HEK293 (cell line): ENCODE measurements around the gene IP6K3.

ENCODE experiments used
- BCL11B ChIP-seq: fragments of 450-650 bp; formaldehyde crosslinking; IDR thresholded peaks from 2 replicates; pipeline ENCODE4 v1.5.1; 2016; ENCODE audit warnings: low read depth, missing biosample characterization, missing genetic modification characterization
- MEIS1 ChIP-seq: sonication (generic); formaldehyde crosslinking; IDR thresholded peaks from 2 replicates; pipeline ENCODE4 v1.8.1; 2022; ENCODE audit warnings: missing genetic modification reagents, mild to moderate bottlenecking, borderline replicate concordance
- OVOL3 ChIP-seq: fragments of 450-650 bp; formaldehyde crosslinking; IDR thresholded peaks from 2 replicates; pipeline ENCODE4 v1.5.1; 2016; ENCODE audit warnings: missing biosample characterization, missing genetic modification characterization
- ZBTB1 ChIP-seq: fragments of 450-650 bp; formaldehyde crosslinking; IDR thresholded peaks from 2 replicates; pipeline ENCODE4 v1.5.1; 2016; ENCODE audit warnings: missing biosample characterization, missing genetic modification characterization
- ZNF121 ChIP-seq: fragments of 450-650 bp; formaldehyde crosslinking; IDR thresholded peaks from 2 replicates; pipeline ENCODE4 v1.5.1; 2016; ENCODE audit warnings: missing biosample characterization, missing genetic modification characterization
- ZNF311 ChIP-seq: fragments of 450-650 bp; formaldehyde crosslinking; IDR thresholded peaks from 2 replicates; pipeline ENCODE4 v1.5.1; 2017; ENCODE audit warnings: missing biosample characterization, missing genetic modification characterization, borderline replicate concordance
- ZNF404 ChIP-seq: fragments of 450-650 bp; formaldehyde crosslinking; IDR thresholded peaks from 2 replicates; pipeline ENCODE4 v1.5.1; 2017; ENCODE audit warnings: missing biosample characterization, missing genetic modification characterization
- ZNF777 ChIP-seq: fragments of 450-650 bp; formaldehyde crosslinking; IDR thresholded peaks from 2 replicates; pipeline ENCODE4 v1.5.1; 2017; ENCODE audit warnings: missing biosample characterization, missing genetic modification characterization, borderline replicate concordance
- TF ChIP-seq, protein P1 (sequence below): fragments of 450-650 bp; formaldehyde crosslinking; IDR thresholded peaks from 2 replicates; pipeline ENCODE4 v1.5.1; 2016; ENCODE audit warnings: missing biosample characterization, missing genetic modification characterization
- TF ChIP-seq, protein P2 (sequence below): fragments of 450-650 bp; formaldehyde crosslinking; IDR thresholded peaks from 2 replicates; pipeline ENCODE4 v1.5.1; 2017; ENCODE audit warnings: missing biosample characterization, mild to moderate bottlenecking, missing genetic modification characterization, moderate library complexity
- TF ChIP-seq, protein P3 (sequence below): fragments of 450-650 bp; formaldehyde crosslinking; IDR thresholded peaks from 2 replicates; pipeline ENCODE4 v1.5.1; 2016; ENCODE audit warnings: missing biosample characterization, missing genetic modification characterization
- TF ChIP-seq, protein P4 (sequence below): fragments of 450-650 bp; formaldehyde crosslinking; IDR thresholded peaks from 2 replicates; pipeline ENCODE4 v1.5.1; 2016; ENCODE audit warnings: missing biosample characterization, missing genetic modification characterization
- TF ChIP-seq, protein P5 (sequence below): fragments of 450-650 bp; formaldehyde crosslinking; IDR thresholded peaks from 2 replicates; pipeline ENCODE4 v1.5.1; 2016; ENCODE audit warnings: missing biosample characterization, missing genetic modification characterization
- TF ChIP-seq, protein P6 (sequence below): fragments of 450-650 bp; formaldehyde crosslinking; IDR thresholded peaks from 2 replicates; pipeline ENCODE4 v1.5.1; 2016; ENCODE audit warnings: missing biosample characterization, missing genetic modification characterization

DNA sequence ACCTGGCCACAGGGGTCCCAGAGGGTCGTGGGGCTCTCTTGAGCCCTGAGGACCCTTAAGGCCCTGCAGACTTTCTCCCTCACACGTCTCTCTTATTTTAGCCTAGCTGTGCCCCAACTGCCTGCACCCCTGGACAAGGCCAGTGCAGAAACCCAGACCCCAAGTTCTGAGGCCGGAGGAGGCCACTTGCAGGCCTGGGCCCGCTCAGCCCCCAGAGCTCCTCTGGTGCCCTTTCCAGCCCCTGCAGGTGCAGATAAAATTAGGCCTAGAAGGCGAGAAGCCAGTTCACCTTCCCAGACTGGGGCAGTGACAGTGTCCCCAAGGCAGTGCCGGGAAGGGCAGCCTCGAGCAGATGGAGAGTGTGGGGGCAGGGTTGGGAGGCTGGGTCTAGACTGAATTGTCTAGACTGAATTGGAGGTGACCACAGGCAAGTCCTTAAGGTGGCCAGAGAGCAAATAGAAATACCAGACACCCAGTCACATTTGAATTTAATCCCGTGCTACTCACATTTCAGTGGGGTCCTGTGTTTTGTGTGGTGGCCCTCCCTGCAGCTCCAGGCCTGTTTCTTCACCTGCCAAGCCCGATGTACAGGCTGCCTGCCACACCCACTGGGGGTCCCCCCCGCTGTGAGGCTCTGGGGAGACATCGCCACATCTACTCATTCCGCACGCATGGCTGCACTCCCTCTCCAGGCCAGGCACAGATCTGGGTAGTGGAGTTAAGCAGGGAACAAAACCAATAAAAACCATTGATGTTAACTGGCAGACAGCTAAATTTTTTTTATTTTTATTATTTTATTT lies 8.6 kb upstream of the IP6K3 start:
- TF ChIP-seq, protein P1, sequence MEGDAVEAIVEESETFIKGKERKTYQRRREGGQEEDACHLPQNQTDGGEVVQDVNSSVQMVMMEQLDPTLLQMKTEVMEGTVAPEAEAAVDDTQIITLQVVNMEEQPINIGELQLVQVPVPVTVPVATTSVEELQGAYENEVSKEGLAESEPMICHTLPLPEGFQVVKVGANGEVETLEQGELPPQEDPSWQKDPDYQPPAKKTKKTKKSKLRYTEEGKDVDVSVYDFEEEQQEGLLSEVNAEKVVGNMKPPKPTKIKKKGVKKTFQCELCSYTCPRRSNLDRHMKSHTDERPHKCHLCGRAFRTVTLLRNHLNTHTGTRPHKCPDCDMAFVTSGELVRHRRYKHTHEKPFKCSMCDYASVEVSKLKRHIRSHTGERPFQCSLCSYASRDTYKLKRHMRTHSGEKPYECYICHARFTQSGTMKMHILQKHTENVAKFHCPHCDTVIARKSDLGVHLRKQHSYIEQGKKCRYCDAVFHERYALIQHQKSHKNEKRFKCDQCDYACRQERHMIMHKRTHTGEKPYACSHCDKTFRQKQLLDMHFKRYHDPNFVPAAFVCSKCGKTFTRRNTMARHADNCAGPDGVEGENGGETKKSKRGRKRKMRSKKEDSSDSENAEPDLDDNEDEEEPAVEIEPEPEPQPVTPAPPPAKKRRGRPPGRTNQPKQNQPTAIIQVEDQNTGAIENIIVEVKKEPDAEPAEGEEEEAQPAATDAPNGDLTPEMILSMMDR, result no peak
- TF ChIP-seq ZBTB1 (tag by site-specific recombination) (no peak), ZNF404 (tag by site-specific recombination) (no peak), BCL11B (no peak), ZNF777 (tag by site-specific recombination) (no peak), ZNF311 (no peak), ZNF121 (tag by site-specific recombination) (no peak), OVOL3 (no peak), MEIS1 (CRISPR knock-in tag) (no peak)
- TF ChIP-seq, protein P2, sequence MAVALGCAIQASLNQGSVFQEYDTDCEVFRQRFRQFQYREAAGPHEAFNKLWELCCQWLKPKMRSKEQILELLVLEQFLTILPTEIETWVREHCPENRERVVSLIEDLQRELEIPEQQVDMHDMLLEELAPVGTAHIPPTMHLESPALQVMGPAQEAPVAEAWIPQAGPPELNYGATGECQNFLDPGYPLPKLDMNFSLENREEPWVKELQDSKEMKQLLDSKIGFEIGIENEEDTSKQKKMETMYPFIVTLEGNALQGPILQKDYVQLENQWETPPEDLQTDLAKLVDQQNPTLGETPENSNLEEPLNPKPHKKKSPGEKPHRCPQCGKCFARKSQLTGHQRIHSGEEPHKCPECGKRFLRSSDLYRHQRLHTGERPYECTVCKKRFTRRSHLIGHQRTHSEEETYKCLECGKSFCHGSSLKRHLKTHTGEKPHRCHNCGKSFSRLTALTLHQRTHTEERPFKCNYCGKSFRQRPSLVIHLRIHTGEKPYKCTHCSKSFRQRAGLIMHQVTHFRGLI (tag by site-specific recombination), result no peak
- TF ChIP-seq, protein P3, sequence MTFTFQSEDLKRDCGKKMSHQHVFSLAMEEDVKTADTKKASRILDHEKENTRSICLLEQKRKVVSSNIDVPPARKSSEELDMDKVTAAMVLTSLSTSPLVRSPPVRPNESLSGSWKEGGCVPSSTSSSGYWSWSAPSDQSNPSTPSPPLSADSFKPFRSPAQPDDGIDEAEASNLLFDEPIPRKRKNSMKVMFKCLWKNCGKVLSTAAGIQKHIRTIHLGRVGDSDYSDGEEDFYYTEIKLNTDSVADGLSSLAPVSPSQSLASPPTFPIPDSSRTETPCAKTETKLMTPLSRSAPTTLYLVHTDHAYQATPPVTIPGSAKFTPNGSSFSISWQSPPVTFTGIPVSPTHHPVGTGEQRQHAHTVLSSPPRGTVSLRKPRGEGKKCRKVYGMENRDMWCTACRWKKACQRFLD, result no peak
- TF ChIP-seq, protein P4, sequence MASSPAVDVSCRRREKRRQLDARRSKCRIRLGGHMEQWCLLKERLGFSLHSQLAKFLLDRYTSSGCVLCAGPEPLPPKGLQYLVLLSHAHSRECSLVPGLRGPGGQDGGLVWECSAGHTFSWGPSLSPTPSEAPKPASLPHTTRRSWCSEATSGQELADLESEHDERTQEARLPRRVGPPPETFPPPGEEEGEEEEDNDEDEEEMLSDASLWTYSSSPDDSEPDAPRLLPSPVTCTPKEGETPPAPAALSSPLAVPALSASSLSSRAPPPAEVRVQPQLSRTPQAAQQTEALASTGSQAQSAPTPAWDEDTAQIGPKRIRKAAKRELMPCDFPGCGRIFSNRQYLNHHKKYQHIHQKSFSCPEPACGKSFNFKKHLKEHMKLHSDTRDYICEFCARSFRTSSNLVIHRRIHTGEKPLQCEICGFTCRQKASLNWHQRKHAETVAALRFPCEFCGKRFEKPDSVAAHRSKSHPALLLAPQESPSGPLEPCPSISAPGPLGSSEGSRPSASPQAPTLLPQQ (tag by site-specific recombination), result no peak
- TF ChIP-seq, protein P5, sequence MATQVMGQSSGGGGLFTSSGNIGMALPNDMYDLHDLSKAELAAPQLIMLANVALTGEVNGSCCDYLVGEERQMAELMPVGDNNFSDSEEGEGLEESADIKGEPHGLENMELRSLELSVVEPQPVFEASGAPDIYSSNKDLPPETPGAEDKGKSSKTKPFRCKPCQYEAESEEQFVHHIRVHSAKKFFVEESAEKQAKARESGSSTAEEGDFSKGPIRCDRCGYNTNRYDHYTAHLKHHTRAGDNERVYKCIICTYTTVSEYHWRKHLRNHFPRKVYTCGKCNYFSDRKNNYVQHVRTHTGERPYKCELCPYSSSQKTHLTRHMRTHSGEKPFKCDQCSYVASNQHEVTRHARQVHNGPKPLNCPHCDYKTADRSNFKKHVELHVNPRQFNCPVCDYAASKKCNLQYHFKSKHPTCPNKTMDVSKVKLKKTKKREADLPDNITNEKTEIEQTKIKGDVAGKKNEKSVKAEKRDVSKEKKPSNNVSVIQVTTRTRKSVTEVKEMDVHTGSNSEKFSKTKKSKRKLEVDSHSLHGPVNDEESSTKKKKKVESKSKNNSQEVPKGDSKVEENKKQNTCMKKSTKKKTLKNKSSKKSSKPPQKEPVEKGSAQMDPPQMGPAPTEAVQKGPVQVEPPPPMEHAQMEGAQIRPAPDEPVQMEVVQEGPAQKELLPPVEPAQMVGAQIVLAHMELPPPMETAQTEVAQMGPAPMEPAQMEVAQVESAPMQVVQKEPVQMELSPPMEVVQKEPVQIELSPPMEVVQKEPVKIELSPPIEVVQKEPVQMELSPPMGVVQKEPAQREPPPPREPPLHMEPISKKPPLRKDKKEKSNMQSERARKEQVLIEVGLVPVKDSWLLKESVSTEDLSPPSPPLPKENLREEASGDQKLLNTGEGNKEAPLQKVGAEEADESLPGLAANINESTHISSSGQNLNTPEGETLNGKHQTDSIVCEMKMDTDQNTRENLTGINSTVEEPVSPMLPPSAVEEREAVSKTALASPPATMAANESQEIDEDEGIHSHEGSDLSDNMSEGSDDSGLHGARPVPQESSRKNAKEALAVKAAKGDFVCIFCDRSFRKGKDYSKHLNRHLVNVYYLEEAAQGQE (tag by site-specific recombination), result no peak
- TF ChIP-seq, protein P6, sequence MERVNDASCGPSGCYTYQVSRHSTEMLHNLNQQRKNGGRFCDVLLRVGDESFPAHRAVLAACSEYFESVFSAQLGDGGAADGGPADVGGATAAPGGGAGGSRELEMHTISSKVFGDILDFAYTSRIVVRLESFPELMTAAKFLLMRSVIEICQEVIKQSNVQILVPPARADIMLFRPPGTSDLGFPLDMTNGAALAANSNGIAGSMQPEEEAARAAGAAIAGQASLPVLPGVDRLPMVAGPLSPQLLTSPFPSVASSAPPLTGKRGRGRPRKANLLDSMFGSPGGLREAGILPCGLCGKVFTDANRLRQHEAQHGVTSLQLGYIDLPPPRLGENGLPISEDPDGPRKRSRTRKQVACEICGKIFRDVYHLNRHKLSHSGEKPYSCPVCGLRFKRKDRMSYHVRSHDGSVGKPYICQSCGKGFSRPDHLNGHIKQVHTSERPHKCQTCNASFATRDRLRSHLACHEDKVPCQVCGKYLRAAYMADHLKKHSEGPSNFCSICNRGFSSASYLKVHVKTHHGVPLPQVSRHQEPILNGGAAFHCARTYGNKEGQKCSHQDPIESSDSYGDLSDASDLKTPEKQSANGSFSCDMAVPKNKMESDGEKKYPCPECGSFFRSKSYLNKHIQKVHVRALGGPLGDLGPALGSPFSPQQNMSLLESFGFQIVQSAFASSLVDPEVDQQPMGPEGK (tag by site-specific recombination), result peak; percentile 73; the same call in 1 of the 2 replicates
